AG04450 (cell line): ENCODE data around the gene GPR137C. TPM values are rescaled to one million over a fixed set of nuclear protein-coding genes. Genes with fewer than 3 reads are reported as not detected.
A peak's percentile ranks its signal among the peaks of the same experiment; 100 is the strongest.

Experiments used
- CTCF ChIA-PET: fragments of 300-600, 350-600 bp; formaldehyde crosslinking; extraction: SDS; loops from one replicate; lab custom pipeline; 2022; ENCODE audit warnings: antibody characterized with exemption, inconsistent platforms; lab: Charles Lee
- POLR2A ChIA-PET: fragments of 350-600 bp; formaldehyde crosslinking; extraction: SDS; loops from one replicate; lab custom pipeline; 2021; ENCODE audit warnings: antibody characterized with exemption, inconsistent platforms; lab: Yijun Ruan, JAX
- DNase-seq: peaks from one replicate; pipeline ENCODE4 v3.0.0-alpha.2; 2011; ENCODE audit warnings: low read depth, low spot score
- H3K27ac ChIP-seq: one replicate; pipeline ENCODE4 v1.5.1; 2012; ENCODE audit warnings: low read depth, low read length, control low read depth
- H3K27me3 ChIP-seq: one replicate; pipeline ENCODE4 v1.6.0; 2012; ENCODE audit warnings: low read length; ENCODE audit not compliant: control insufficient read depth, insufficient read depth
- H3K4me3 ChIP-seq: 2 replicates; pipeline ENCODE4 v1.5.1; 2011; ENCODE audit warnings: mild to moderate bottlenecking, low read depth, low read length, control low read depth
- H3K9me3 ChIP-seq: 2 replicates; pipeline ENCODE4 v1.5.1; 2012; ENCODE audit warnings: low read length; ENCODE audit not compliant: control insufficient read depth, insufficient read depth
- polyA plus RNA-seq: library from polyadenylated mRNA; depleted of rRNA; stranded (reverse); fragments of >200 nt; gene quantifications from 2 replicates; pipeline ENCODE4 v1.2.3, GENCODE V29; 2011
- TF ChIP-seq, protein P1 (sequence below): IDR thresholded peaks from 2 replicates; pipeline ENCODE4 v1.5.1; 2011; ENCODE audit warnings: low read depth, low read length, control low read depth, inconsistent platforms

Gene GPR137C
- polyA plus RNA-seq, 1 experiment: 1.3 TPM

DNA sequence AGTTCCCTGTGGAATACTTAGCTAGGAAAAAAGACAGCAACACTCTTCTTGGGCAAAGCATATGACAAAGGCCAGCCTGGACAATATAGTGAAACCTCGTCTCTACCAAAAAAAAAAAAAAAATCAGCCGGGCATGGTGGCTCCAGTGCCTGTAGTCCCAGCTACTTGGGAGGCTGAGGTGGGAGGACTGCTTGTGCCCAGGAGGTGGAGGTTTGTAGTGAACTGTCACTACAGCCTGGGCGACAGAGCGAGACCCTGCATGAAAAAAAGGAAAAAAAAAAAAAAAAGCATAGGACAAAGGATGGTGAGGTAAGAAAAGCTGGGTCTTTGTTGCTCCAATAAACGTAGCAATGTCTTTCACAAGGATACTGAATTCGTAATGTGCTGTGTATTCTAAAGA is 1.4 kb upstream of the GPR137C start:
- no peaks in the 10 kb centered on the region for H3K27me3 ChIP-seq
- TF ChIP-seq, protein P1, sequence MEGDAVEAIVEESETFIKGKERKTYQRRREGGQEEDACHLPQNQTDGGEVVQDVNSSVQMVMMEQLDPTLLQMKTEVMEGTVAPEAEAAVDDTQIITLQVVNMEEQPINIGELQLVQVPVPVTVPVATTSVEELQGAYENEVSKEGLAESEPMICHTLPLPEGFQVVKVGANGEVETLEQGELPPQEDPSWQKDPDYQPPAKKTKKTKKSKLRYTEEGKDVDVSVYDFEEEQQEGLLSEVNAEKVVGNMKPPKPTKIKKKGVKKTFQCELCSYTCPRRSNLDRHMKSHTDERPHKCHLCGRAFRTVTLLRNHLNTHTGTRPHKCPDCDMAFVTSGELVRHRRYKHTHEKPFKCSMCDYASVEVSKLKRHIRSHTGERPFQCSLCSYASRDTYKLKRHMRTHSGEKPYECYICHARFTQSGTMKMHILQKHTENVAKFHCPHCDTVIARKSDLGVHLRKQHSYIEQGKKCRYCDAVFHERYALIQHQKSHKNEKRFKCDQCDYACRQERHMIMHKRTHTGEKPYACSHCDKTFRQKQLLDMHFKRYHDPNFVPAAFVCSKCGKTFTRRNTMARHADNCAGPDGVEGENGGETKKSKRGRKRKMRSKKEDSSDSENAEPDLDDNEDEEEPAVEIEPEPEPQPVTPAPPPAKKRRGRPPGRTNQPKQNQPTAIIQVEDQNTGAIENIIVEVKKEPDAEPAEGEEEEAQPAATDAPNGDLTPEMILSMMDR: no peak
- no peaks in the 10 kb centered on the region for H3K9me3 ChIP-seq
- H3K4me3 ChIP-seq: no peak overlapping the region
- ChIA-PET POLR2A (no interaction called here), CTCF (interaction anchor here (0.5 to 1.6 kb wide), 6 partner anchors 11 to 251 kb away, joined by 3 to 5 read pairs (median 3); no protein-coding TSS in a partner anchor)
- no peak for DNase-seq
- H3K27ac ChIP-seq: no peak overlapping the region

DNA sequence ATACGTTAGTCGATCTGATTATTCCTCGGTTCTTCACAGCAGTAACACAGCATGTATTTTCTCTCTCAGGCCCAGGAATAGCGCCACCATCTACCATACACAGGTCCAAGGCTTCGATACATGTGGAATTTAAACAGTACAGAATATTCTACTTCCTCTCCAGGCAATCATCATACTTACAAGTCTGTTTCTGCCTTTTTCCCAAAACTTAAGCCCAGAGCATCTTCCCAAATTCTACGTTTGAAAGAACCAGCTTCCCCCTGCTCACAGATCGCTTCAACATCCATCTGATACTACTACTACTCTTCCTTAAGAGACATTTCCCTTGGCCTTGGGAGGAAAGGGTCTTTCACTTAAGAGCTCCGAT is 957 bp upstream of the GPR137C start:
- ChIA-PET POLR2A (interaction anchor here (0.7 kb wide), 1 partner anchor 212 kb away, joined by 3 read pairs; no protein-coding TSS in a partner anchor), CTCF (interaction anchor here (0.5 to 1.6 kb wide), 9 partner anchors 8 to 264 kb away, joined by 3 to 8 read pairs (median 4); no protein-coding TSS in a partner anchor)
- H3K4me3 ChIP-seq: peak overlapping the region; percentile 75
- TF ChIP-seq, protein P1: peak; percentile 53
- DNase-seq: no peak
- no peaks in the 10 kb centered on the region for H3K27me3 ChIP-seq
- H3K27ac ChIP-seq: no peak overlapping the region
- H3K9me3 ChIP-seq: no peaks in the 10 kb centered on the region

DNA sequence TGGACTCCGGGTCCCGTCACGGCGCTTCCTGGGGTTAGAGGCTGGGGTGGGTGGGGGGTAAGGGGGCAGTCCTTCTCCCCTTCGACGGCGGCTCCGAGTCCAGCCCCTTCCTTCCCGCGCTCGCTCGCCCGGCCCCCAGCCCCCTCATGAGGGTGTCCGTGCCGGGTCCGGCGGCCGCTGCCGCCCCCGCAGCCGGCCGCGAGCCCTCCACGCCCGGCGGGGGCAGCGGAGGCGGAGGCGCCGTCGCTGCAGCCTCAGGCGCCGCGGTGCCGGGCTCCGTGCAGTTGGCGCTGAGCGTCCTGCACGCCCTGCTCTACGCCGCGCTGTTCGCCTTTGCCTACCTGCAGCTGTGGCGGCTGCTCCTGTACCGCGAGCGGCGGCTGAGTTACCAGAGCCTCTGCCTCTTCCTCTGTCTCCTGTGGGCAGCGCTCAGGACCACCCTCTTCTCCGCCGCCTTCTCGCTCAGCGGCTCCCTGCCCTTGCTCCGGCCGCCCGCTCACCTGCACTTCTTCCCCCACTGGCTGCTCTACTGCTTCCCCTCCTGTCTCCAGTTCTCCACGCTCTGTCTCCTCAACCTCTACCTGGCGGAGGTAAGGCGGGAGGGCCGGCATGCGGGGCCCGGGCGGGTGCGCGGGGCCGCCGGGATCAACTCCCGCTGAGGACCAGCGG is 500 bp downstream of the GPR137C start:
- Histone ChIP-seq H3K27me3 (no peaks in the 10 kb centered on the region), H3K9me3 (no peaks in the 10 kb centered on the region), H3K4me3 (peak overlapping the region; percentile 72), H3K27ac (no peak overlapping the region)
- ChIA-PET POLR2A (interaction anchor here (0.7 to 1.0 kb wide), 3 partner anchors 95 to 239 kb away, joined by 3 read pairs; partner anchors contain the start of genes ERO1A and GNPNAT1), CTCF (interaction anchor here (0.7 to 1.6 kb wide), 4 partner anchors 10 to 253 kb away, joined by 3 to 8 read pairs (median 4); no protein-coding TSS in a partner anchor)
- TF ChIP-seq, protein P1: no peak
- no peak for DNase-seq

DNA sequence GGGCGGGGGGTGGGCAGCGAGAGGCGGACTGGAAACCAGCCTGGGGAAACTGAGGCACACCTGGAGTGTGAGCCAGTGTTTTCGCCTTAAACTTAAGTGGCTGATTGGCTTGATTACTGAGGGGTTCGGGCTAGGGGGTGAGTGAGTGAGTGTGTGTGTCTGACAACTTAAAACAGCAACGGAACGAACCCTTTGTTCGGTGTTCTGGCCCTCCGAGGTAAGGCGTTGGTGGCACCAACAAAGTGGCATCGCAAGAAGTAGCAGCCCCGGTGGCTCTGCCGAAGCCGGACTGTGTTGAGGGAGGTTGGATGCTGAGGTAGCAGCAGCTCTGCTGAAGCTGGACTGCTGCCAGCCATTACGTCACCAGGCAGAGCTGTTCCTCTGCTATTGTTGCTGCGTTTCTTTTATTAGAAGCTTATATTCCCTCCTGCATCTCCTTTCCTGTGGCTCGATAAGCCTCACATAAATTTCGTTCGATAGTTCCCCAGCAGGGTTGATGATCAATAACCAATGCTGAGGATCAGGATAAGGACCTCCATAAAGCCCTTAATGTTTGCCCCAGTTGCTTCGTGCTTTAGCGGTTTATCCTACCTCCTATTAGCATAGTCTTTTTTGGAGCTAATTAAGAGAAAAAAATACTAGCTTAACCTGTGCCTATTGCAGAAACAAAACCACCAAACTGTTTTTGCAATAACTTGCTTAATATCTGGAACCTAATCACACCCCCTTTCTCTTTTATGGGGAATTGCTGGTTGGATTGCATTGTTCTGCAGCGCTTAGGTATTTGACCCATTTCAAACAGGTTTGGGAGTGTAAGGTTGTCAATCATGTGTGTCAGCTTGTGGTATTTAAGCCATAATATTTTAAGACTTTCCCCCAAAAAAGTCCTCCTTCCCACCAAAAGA is 1.3 kb downstream of the GPR137C start:
- H3K4me3 ChIP-seq: peak overlapping the region; percentile 72
- TF ChIP-seq, protein P1: 0 out of 2 replicates have a peak, but pooled peaks have one; percentile 7
- POLR2A ChIA-PET: interaction anchor here (0.9 to 1.0 kb wide), 2 partner anchors 141 to 238 kb away, joined by 3 read pairs; partner anchors contain the start of genes ERO1A and GNPNAT1
- H3K27me3 ChIP-seq: no peaks in the 10 kb centered on the region
- peaks cover under 1% of the 10 kb centered on the region; the same call in 1 of the 2 replicates for H3K9me3 ChIP-seq
- CTCF ChIA-PET: no interaction called here
- DNase-seq: peak; percentile 79
- H3K27ac ChIP-seq: no peak overlapping the region
